ENCODE results near the gene MRPS5.
A peak's percentile ranks its signal among the peaks of the same experiment; 100 is the strongest.
"Not testable (repeated sequence)": the region's sequence is repeated elsewhere in the genome, so short reads cannot be mapped to it uniquely, and the experiment has no call there.

MRPS5 gene

GRCh38 chr2:95047629-95048510 lies 73.7 kb downstream of the MRPS5 start:
- H3K27ac Mint-ChIP-seq, result no peak overlapping the region
- no peak for DNase-seq (ENCODE audit: low spot score in 2 of 2)
- H3K36me3 Mint-ChIP-seq, result no peaks in the 10 kb centered on the region
- H3K4me1 Mint-ChIP-seq, result peaks cover 11% of the 10 kb centered on the region
- H3K4me3 Mint-ChIP-seq, result no peak overlapping the region
- H3K9me3 Mint-ChIP-seq, result no peaks in the 10 kb centered on the region
- ATAC-seq, result no peak

GRCh38 chr2:95046371-95047112 lies 75.1 kb downstream of the MRPS5 start:
- Mint-ChIP-seq H3K4me1 (peaks cover 19% of the 10 kb centered on the region), H3K9me3 (no peaks in the 10 kb centered on the region), H3K27ac (no peak overlapping the region), H3K4me3 (no peak overlapping the region), H3K36me3 (no peaks in the 10 kb centered on the region)
- ATAC-seq (no peak), DNase-seq (ENCODE audit: low spot score in 2 of 2) (no peak)

GRCh38 chr2:95044601-95045000 lies 77.0 kb downstream of the MRPS5 start:
- no peaks in the 10 kb centered on the region for H3K9me3 Mint-ChIP-seq
- H3K4me3 Mint-ChIP-seq, result no peak overlapping the region
- no peaks in the 10 kb centered on the region for H3K36me3 Mint-ChIP-seq
- H3K4me1 Mint-ChIP-seq, result peaks cover 17% of the 10 kb centered on the region
- H3K27ac Mint-ChIP-seq, result no peak overlapping the region
- ATAC-seq, result no peak
- DNase-seq (ENCODE audit: low spot score in 2 of 2), result no peak

GRCh38 chr2:95043300-95044093 lies 78.1 kb downstream of the MRPS5 start:
- Mint-ChIP-seq H3K4me3 (peak overlapping the region; percentile 7), H3K36me3 (no peaks in the 10 kb centered on the region), H3K9me3 (peaks cover 9% of the 10 kb centered on the region), H3K4me1 (peaks cover 25% of the 10 kb centered on the region), H3K27ac (no peak overlapping the region)
- ATAC-seq (peak; percentile 49), DNase-seq (ENCODE audit: low spot score in 2 of 2) (no peak)

- no peak for DNase-seq (ENCODE audit: low spot score in 2 of 2)
- H3K27ac Mint-ChIP-seq, result no peak overlapping the region
- H3K9me3 Mint-ChIP-seq, result peaks cover 17% of the 10 kb centered on the region
- peaks cover 33% of the 10 kb centered on the region for H3K4me1 Mint-ChIP-seq
- no peak for ATAC-seq
- no peaks in the 10 kb centered on the region for H3K36me3 Mint-ChIP-seq
- peak overlapping the region; percentile 7 for H3K4me3 Mint-ChIP-seq
These were observed 78.9 kb downstream of the MRPS5 start for GRCh38 chr2:95042472-95043271.

GRCh38 chr2:95041824-95042442 lies 79.7 kb downstream of the MRPS5 start:
- peak; percentile 54 for ATAC-seq
- Mint-ChIP-seq H3K36me3 (no peaks in the 10 kb centered on the region), H3K9me3 (peaks cover 25% of the 10 kb centered on the region), H3K4me3 (peak overlapping the region; percentile 16), H3K27ac (no peak overlapping the region), H3K4me1 (peaks cover 41% of the 10 kb centered on the region)
- DNase-seq (ENCODE audit: low spot score in 2 of 2), result no peak

GRCh38 chr2:95041060-95041823 lies 80.4 kb downstream of the MRPS5 start:
- no peak for DNase-seq (ENCODE audit: low spot score in 2 of 2)
- Mint-ChIP-seq H3K4me1 (peaks cover 47% of the 10 kb centered on the region), H3K4me3 (peak overlapping the region; percentile 16), H3K9me3 (peaks cover 31% of the 10 kb centered on the region), H3K36me3 (no peaks in the 10 kb centered on the region), H3K27ac (no peak overlapping the region)
- peak; percentile 66 for ATAC-seq

- H3K4me1 Mint-ChIP-seq, result peaks cover 47% of the 10 kb centered on the region
- H3K27ac Mint-ChIP-seq, result no peak overlapping the region
- H3K36me3 Mint-ChIP-seq, result no peaks in the 10 kb centered on the region
- peaks cover 31% of the 10 kb centered on the region for H3K9me3 Mint-ChIP-seq
- DNase-seq (ENCODE audit: low spot score in 2 of 2) (no peak), ATAC-seq (no peak)
- H3K4me3 Mint-ChIP-seq, result no peak overlapping the region
These were observed 81.2 kb downstream of the MRPS5 start for GRCh38 chr2:95040426-95040825.

- Mint-ChIP-seq H3K4me3 (no peak overlapping the region), H3K36me3 (no peaks in the 10 kb centered on the region), H3K27ac (no peak overlapping the region), H3K4me1 (peaks cover 47% of the 10 kb centered on the region), H3K9me3 (peaks cover 31% of the 10 kb centered on the region)
- ATAC-seq, result no peak
- no peak for DNase-seq (ENCODE audit: low spot score in 2 of 2)
These were observed 81.6 kb downstream of the MRPS5 start for GRCh38 chr2:95039978-95040377.

- peaks cover 47% of the 10 kb centered on the region for H3K4me1 Mint-ChIP-seq
- peak; percentile 42 for ATAC-seq
These were observed 82.2 kb downstream of the MRPS5 start for GRCh38 chr2:95039363-95039762.

GRCh38 chr2:95038635-95039298 lies 82.8 kb downstream of the MRPS5 start:
- DNase-seq (ENCODE audit: low spot score in 2 of 2) (no peak), ATAC-seq (no peak)
- Mint-ChIP-seq H3K4me3 (no peak overlapping the region), H3K27ac (peak overlapping the region; percentile 88), H3K36me3 (no peaks in the 10 kb centered on the region), H3K4me1 (peaks cover 47% of the 10 kb centered on the region), H3K9me3 (peaks cover 31% of the 10 kb centered on the region)

More at GRCh38 chr2:95039363-95039762, 82.2 kb downstream of the MRPS5 start:
- Mint-ChIP-seq H3K27ac (peak overlapping the region; percentile 88), H3K4me3 (no peak overlapping the region), H3K9me3 (peaks cover 31% of the 10 kb centered on the region), H3K36me3 (no peaks in the 10 kb centered on the region)
- no peak for DNase-seq (ENCODE audit: low spot score in 2 of 2)

GRCh38 chr2:95037841-95038585 lies 83.6 kb downstream of the MRPS5 start:
- Mint-ChIP-seq H3K9me3 (peaks cover 31% of the 10 kb centered on the region), H3K4me1 (peaks cover 44% of the 10 kb centered on the region), H3K27ac (peak overlapping the region; percentile 88)
- H3K36me3 Mint-ChIP-seq; DNase-seq (ENCODE audit: low spot score in 2 of 2); H3K4me3 Mint-ChIP-seq; ATAC-seq: not testable (repeated sequence)
